Neural cell (in vitro differentiated cells): Measurements from ENCODE around the gene DUSP28. TPM values are rescaled to one million over a fixed set of nuclear protein-coding genes. Genes with fewer than 3 reads are reported as not detected.

Experiments used
- H2AFZ ChIP-seq: fragments of 200-600, 300-800 bp; sonication (generic), shearing (Covaris generic); 2 replicates; pipeline ENCODE4 v1.6.0; 2014; ENCODE audit warnings: low read depth, mild to moderate bottlenecking, antibody characterized with exemption, low read length, moderate library complexity
- H3F3A ChIP-seq: fragments of 200-600 bp; shearing (Covaris generic); 2 replicates; pipeline ENCODE4 v1.6.1; 2016; ENCODE audit warnings: mild to moderate bottlenecking, moderate library complexity, mixed read lengths, antibody characterized with exemption, low read length; ENCODE audit not compliant: insufficient read depth, poor library complexity, severe bottlenecking
- H3K27ac ChIP-seq: fragments of 200-600, 300-800 bp; sonication (generic), shearing (Covaris generic); 2 replicates; pipeline ENCODE4 v1.5.1; 2014; ENCODE audit warnings: mild to moderate bottlenecking, low read length, moderate library complexity
- H3K27me3 ChIP-seq: fragments of 300-800, 200-600 bp; sonication (generic), shearing (Covaris generic); 2 replicates; pipeline ENCODE4 v1.6.0; 2014; ENCODE audit warnings: mild to moderate bottlenecking, low read depth, low read length, moderate library complexity; ENCODE audit not compliant: insufficient read depth
- H3K36me3 ChIP-seq: fragments of 300-800, 200-600 bp; sonication (generic), shearing (Covaris generic); 2 replicates; pipeline ENCODE4 v1.5.1; 2014; ENCODE audit warnings: mild to moderate bottlenecking, antibody characterized with exemption, low read length, moderate library complexity; ENCODE audit not compliant: insufficient read depth
- H3K4me2 ChIP-seq: fragments of 300-800, 200-600 bp; sonication (generic), shearing (Covaris generic); 2 replicates; pipeline ENCODE4 v1.6.0; 2014; ENCODE audit warnings: mild to moderate bottlenecking, low read length
- H3K4me3 ChIP-seq: fragments of 300-800, 200-600 bp; sonication (generic), shearing (Covaris generic); 2 replicates; pipeline ENCODE4 v1.5.1; 2014; ENCODE audit warnings: mild to moderate bottlenecking, low read length, moderate library complexity
- H3K79me2 ChIP-seq: fragments of 200-600 bp; shearing (Covaris generic); replicated peaks from 2 replicates; pipeline ENCODE4 v1.6.0; 2014; ENCODE audit warnings: mild to moderate bottlenecking, low read length, moderate library complexity; ENCODE audit not compliant: insufficient read depth
- H3K9ac ChIP-seq: fragments of 300-800, 200-600 bp; sonication (generic), shearing (Covaris generic); 2 replicates; pipeline ENCODE4 v1.6.1; 2016; ENCODE audit warnings: mild to moderate bottlenecking, low read length, mixed read lengths
- H3K9me2 ChIP-seq: fragments of 200-600 bp; shearing (Covaris generic); 2 replicates; pipeline ENCODE4 v1.6.1; 2016; ENCODE audit warnings: mild to moderate bottlenecking, low read length, mixed read lengths; ENCODE audit not compliant: insufficient read depth
- H3K9me3 ChIP-seq: fragments of 200-600, 300-800 bp; sonication (generic), shearing (Covaris generic); 2 replicates; pipeline ENCODE4 v1.6.1; 2016; ENCODE audit warnings: mild to moderate bottlenecking, mixed run types, low read length, moderate library complexity, mixed read lengths
- H4K20me1 ChIP-seq: fragments of 200-600 bp; shearing (Covaris generic); 2 replicates; pipeline ENCODE4 v1.6.1; 2016; ENCODE audit warnings: mild to moderate bottlenecking, mixed run types; ENCODE audit not compliant: insufficient read depth
- CTCF ChIP-seq: fragments of 450-650 bp; IDR thresholded peaks from 2 replicates; pipeline ENCODE4 v1.5.1; 2014; ENCODE audit warnings: antibody characterized with exemption, mild to moderate bottlenecking, moderate library complexity; ENCODE audit not compliant: poor library complexity, severe bottlenecking
- EP300 ChIP-seq: fragments of 450-650 bp; conservative IDR thresholded peaks from 2 replicates; pipeline ENCODE4 v1.6.1; 2014; ENCODE audit warnings: antibody characterized with exemption, mild to moderate bottlenecking, moderate library complexity; ENCODE audit not compliant: poor library complexity, severe bottlenecking
- EZH2 ChIP-seq: fragments of 200-600, 300-800 bp; shearing (Covaris generic), sonication (generic); IDR thresholded peaks from 2 replicates; pipeline ENCODE4 v1.6.1; 2014; ENCODE audit warnings: antibody characterized with exemption, low read length, borderline replicate concordance, mild to moderate bottlenecking; ENCODE audit not compliant: insufficient read depth, poor library complexity, severe bottlenecking
- MXI1 ChIP-seq: fragments of 450-650 bp; conservative IDR thresholded peaks from 2 replicates; pipeline ENCODE4 v1.6.1; 2014; ENCODE audit warnings: antibody characterized with exemption, mild to moderate bottlenecking; ENCODE audit not compliant: poor library complexity, severe bottlenecking
- POLR2AphosphoS5 ChIP-seq: IDR thresholded peaks from 2 replicates; pipeline ENCODE4 v1.6.1; 2012
- RAD21 ChIP-seq: fragments of 450-650 bp; conservative IDR thresholded peaks from 2 replicates; pipeline ENCODE4 v1.6.1; 2014; ENCODE audit warnings: antibody characterized with exemption, mild to moderate bottlenecking, moderate library complexity
- REST ChIP-seq: IDR thresholded peaks from 2 replicates; pipeline ENCODE4 v1.6.1; 2012; ENCODE audit warnings: borderline replicate concordance
- SMC3 ChIP-seq: fragments of 450-650 bp; conservative IDR thresholded peaks from 2 replicates; pipeline ENCODE4 v1.6.1; 2014; ENCODE audit warnings: antibody characterized with exemption, mild to moderate bottlenecking, moderate library complexity; ENCODE audit not compliant: poor library complexity
- TAF1 ChIP-seq: IDR thresholded peaks from 2 replicates; pipeline ENCODE4 v1.6.1; 2012; ENCODE audit warnings: low read depth
- polyA plus RNA-seq: library from polyadenylated mRNA; depleted of rRNA; stranded (reverse); fragments of >200 nt; gene quantifications from 2 replicates; pipeline ENCODE4 v1.2.3, GENCODE V29; 2014

Gene DUSP28
- polyA plus RNA-seq, 1 donor from 2014 or later = 26.6 TPM

- H3K9me2 ChIP-seq = no peaks in the 10 kb centered on the region
- H3K79me2 ChIP-seq = peaks cover 47% of the 10 kb centered on the region
- no peaks in the 10 kb centered on the region for H3K9me3 ChIP-seq
- H3K27me3 ChIP-seq = no peaks in the 10 kb centered on the region
- TF ChIP-seq SMC3 = no peak
- no peak for TF ChIP-seq REST
- TF ChIP-seq EP300 = no peak
- TF ChIP-seq MXI1 = no peak
- no peak for TF ChIP-seq EZH2
- TF ChIP-seq RAD21 = no peak
- TF ChIP-seq TAF1 = no peak
- TF ChIP-seq CTCF = no peak
- no peak for TF ChIP-seq POLR2AphosphoS5
- no peaks in the 10 kb centered on the region for H3K36me3 ChIP-seq
- peak overlapping the region; percentile 88 for H3K27ac ChIP-seq
- H3K9ac ChIP-seq = peak overlapping the region; percentile 90
- H3F3A ChIP-seq = no peaks in the 10 kb centered on the region
- peak overlapping the region; percentile 77 for H3K4me2 ChIP-seq
- H2AFZ ChIP-seq = peak overlapping the region; percentile 87
- H4K20me1 ChIP-seq = no peaks in the 10 kb centered on the region
- peak overlapping the region; percentile 92 for H3K4me3 ChIP-seq
Measured at GRCh38 chr2:240585681-240586197, 25.6 kb downstream of the DUSP28 start.

- Histone ChIP-seq H3F3A (no peaks in the 10 kb centered on the region), H3K27ac (peak within 1 kb of the TSS; percentile 88), H3K4me3 (peak within 1 kb of the TSS; percentile 92), H3K36me3 (no peaks in the 10 kb centered on the region), H3K27me3 (no peaks in the 10 kb centered on the region), H3K9me3 (no peaks in the 10 kb centered on the region), H2AFZ (peak within 1 kb of the TSS; percentile 87), H3K9ac (peak within 1 kb of the TSS; percentile 90), H4K20me1 (no peaks in the 10 kb centered on the region), H3K79me2 (peaks cover 44% of the 10 kb centered on the region), H3K9me2 (no peaks in the 10 kb centered on the region), H3K4me2 (peak within 1 kb of the TSS; percentile 77)
- peak; percentile 95 for TF ChIP-seq MXI1
- peak; percentile 46 for TF ChIP-seq SMC3
- no peak for TF ChIP-seq TAF1
- TF ChIP-seq REST = peak; percentile 62
- TF ChIP-seq POLR2AphosphoS5 = peak; percentile 85
- no peak for TF ChIP-seq EZH2
- peak; percentile 14 for TF ChIP-seq EP300
- TF ChIP-seq RAD21 = no peak
- TF ChIP-seq CTCF = peak; percentile 15
Measured at GRCh38 chr2:240586198-240586918, 26.2 kb downstream of the DUSP28 start, which contains the start of gene CAPN10. Gene CAPN10, plus strand, starts transcription at chr2:240586734. Its CDS starts 178 bp downstream, at chr2:240586912.
